CD4-positive, alpha-beta T cell treated with Interleukin-6 for 4 hours (primary cell): Measurements from ENCODE around the gene IKBIP.
A peak's percentile ranks its signal among the peaks of the same experiment; 100 is the strongest.
"Not testable (repeated sequence)": the region's sequence is repeated elsewhere in the genome, so short reads cannot be mapped to it uniquely, and the experiment has no call there.

Experiments
- DNase-seq: peaks from one replicate; pipeline ENCODE4 v3.0.0-alpha.2; 2020; ENCODE audit warnings: mixed read lengths

IKBIP gene, protein sequence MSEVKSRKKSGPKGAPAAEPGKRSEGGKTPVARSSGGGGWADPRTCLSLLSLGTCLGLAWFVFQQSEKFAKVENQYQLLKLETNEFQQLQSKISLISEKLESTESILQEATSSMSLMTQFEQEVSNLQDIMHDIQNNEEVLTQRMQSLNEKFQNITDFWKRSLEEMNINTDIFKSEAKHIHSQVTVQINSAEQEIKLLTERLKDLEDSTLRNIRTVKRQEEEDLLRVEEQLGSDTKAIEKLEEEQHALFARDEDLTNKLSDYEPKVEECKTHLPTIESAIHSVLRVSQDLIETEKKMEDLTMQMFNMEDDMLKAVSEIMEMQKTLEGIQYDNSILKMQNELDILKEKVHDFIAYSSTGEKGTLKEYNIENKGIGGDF

DNA sequence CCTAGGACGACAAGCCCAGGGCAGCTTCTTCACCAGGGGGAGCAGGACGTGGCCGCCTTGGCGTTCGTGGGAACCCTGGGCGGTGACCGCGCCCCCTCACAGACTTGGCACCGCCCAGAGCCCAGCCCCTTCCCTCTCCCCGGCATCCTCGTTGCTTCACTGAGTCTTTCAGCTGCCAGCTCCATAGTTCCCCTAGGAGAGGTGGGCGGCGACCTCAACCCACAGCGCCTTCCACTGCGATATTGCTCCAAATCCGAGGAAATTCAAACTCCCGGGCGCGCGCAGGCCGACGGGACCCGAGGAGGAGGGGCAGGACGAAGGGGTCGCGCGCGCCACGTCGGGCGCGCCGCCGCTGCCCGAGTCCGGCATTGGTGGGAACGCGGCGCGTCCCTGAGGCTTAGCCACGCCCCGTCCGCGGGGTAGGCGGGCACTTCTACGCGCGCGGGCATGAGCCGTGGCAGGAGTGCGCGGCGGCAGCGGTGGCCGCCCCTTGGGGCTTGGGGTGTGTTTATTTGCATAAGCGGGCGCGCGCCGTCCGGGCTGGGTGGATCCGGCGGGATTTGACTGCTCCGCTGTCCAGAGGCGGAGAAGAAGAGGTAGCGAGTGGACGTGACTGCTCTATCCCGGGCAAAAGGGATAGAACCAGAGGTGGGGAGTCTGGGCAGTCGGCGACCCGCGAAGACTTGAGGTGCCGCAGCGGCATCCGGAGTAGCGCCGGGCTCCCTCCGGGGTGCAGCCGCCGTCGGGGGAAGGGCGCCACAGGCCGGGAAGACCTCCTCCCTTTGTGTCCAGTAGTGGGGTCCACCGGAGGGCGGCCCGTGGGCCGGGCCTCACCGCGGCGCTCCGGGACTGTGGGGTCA, at the start of gene IKBIP, which contains the start of gene APAF1:
IKBIP (minus strand) TSS at position 77 of the 860 bp plus-strand sequence. CDS start 87 bp downstream, outside the sequence.
APAF1 (plus strand) TSS at position 579 of the 860 bp plus-strand sequence. CDS start 3,070 bp downstream, outside the sequence.
- DNase-seq: peak; percentile 98

DNA sequence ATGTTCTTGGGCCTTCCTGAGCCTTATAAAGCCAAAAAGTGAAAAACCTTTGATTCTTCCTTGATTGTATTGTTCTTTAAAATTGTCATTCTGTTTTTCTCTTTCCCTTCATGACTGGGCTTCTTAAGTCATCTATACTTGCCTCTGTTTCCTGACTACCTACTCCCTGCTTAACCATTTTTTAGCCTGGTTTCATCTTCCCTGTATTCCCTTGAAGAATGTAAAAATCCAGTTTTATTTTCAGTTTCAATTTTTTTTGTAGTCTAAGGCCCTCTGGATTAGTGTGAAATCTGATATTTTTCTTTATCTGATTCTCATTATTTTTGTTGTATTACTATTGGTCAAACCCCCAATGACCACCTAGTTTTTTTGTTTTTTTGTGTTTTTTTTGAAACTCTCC, 46.8 kb upstream of the IKBIP start:
- no peak for DNase-seq

DNA sequence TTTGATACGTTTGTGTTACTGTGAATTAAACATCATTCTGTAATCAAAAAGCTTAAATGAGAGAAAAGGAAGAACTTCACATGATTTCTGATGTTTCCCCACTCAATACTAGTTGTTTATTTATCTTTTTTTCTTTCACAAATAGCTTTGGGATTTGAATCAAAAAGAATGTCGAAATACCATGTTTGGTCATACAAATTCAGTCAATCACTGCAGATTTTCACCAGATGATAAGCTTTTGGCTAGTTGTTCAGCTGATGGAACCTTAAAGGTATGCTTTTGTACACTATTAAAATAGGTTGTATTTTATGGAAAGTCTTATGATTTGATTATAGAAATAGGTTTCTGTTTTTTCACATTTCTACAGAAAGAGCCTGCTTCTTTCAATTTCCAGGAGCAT, 42.0 kb upstream of the IKBIP start:
- DNase-seq: no peak

DNA sequence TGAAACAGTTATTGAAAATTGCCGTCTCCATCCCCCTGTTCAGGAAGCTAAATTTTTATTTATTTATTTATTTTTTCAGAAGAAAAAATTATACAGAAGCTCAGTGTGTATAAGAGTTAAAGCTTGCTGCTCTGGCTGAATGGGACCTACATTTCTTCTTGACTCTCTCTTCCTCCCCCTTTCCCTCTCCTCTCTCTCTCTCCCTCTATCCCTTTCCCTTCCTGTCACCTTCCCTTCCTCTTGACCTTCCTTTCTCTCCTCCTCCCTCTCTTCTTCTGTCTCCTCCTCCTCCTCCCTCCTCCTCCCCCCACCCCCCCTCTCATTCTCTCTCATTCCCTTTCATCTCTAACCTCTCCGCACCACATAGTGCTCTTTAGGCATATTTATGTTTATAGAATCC, 39.6 kb upstream of the IKBIP start:
- DNase-seq: no peak

DNA sequence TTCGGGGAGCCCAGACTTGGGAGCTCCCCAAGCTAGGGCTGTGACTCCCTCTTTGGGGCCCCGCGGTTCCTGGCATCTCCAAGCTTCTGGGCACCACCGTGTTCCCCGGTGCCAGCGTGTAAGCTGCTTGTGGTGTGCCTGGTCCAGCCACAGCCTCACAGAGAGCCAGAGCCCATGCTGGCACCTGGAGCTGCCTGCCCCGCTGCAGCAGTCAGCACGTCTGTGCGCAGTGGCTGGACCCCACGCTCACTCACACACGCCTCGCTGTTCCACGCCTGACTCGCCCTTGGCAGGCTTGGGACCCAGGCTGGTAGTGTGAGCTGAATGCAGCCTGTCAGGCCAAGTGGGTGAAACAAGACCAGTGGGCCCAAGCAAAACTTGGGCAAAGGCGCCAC, 35.0 kb upstream of the IKBIP start:
- DNase-seq: no peak

DNA sequence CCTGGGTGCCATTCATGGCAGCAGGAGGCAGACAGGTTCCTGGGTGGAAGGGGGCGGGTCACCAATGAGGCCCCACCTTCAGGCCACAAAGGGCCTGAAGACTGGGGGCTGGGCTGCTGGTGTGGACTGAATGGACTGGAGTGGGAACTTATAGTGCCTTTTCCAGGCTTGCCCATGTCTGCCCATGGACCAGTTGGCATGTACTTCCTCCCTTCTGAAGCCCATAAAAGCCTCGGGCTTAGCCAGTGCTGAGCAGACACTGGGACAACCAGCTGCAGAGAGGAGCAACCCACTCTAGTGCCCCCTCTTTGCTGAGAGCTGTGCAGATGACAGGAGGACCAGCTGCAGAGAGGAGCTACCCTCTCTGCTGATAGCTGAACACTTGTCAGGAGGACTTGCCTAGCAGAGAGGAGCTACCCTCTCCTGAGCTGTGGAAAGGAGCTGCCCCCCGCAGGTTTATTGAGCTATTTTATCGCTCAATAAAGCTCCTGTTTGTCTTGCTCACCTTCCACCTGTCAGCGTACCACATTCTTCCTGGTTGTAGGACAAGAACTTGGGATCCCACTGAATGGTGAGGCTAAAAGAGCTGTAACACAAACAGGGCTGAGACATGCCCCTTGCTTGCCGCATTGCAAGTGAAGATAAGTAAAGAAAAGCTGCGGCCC, 34.5 kb upstream of the IKBIP start:
- no peak for DNase-seq

DNA sequence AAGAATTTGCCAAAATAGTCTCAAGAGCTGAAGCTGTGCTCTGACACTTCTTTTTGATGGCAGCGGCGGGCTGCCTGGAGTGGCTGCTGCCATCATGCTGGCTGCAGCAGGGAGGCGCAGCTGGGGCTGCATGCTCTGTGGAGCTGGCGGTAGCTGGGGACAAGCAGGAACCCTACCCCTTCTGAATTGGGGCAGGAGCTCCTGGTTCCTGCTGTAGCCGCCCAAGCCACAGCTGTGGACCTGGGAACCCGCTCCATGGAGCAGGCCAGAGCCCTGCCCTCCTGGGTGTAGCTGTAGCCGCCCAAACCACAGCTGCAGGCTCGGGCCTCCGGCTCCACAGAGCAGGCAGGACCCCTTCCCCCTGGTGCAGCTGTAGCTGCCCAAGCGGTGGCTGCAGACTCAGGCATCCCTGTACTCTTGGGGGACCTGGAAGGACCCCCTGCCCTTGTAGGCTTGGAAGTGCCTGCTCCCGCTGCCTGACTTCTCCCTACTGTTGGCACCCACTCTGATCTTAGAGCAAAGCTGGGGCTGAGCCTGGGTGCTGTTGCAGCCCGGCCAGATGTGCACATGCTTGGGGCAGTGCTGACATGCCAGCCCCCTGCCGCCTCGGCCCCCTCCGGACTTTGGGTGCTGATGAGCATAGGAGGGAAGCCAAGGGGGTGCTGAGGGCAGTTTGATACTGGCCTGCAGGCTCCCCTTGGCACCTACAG, 33.8 kb upstream of the IKBIP start:
- DNase-seq: no peak

DNA sequence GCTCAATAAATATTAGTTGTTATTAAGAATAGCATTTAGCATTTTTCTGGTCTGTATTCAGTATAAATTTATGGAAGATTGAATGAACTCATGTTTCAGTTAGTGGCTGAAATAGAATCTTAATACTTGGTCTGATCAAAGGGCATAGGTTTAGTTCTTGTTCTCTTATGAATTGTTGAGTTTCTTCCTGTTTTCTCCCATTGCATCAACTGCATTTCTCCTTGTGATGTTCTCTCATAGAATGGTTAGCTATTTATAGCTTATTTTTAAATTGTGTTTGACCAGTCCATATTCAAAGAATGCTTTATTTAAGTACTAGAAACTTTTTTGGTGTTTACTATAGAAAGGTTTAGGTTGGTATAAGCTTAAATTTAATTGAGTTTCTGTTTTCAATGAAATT, 30.3 kb upstream of the IKBIP start:
- DNase-seq: no peak

DNA sequence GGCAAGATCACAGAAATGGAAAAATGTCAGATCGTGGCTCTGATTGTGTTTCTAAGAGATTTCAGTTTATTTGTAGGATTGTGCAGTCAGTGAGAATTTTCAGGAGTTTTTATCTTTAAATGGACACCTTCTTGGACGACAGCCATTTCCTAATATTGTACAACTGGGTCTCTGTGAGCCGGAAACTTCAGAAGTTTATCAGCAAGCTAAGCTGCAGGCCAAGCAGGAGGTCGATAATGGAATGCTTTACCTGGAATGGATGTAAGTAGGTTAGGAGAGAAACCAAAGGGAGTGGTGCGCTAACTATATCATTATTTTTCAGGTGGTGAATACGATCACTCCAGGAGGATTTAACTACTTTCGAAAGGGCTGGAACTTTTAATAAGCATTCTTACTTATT, 26.9 kb upstream of the IKBIP start:
- DNase-seq: no peak

DNA sequence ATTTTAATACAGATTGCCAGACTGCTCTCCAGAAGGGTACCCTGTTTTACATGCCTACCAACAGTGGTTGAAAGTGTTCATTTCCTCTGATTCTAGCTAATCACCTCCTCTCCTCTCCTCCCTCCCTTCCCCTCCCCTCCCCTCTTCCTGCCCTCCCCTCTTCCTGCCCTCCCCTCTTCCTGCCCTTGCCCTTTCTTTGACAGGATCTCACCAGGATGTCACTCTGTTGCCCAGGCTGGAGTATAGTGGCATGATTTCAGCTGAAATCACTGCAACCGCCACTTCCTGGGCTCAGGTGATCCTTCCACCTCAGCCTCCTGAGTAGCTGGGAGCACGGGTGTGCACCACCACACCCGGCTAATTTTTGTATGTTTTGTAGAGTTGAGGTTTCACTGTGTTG, 25.2 kb upstream of the IKBIP start:
- DNase-seq: peak; percentile 8

DNA sequence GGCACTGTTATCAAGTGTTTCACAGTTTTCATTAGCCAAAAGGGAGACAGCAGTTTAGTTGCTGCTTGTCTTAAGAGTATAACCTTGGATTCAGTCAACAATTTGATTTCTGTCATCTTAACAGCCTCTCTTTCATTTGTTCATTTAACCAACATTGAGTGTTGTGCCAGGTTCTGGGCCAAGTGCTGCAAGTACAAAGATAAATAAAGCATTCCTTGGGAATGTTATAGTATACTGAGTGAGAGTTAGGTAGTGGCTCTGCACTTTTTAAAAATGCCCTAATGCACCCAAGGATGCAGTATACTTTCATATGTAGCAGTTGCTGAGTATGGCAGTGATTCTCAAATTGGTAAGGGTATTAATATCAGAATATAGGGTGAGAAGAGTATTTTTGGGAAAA, 15.9 kb upstream of the IKBIP start:
- no peak for DNase-seq

DNA sequence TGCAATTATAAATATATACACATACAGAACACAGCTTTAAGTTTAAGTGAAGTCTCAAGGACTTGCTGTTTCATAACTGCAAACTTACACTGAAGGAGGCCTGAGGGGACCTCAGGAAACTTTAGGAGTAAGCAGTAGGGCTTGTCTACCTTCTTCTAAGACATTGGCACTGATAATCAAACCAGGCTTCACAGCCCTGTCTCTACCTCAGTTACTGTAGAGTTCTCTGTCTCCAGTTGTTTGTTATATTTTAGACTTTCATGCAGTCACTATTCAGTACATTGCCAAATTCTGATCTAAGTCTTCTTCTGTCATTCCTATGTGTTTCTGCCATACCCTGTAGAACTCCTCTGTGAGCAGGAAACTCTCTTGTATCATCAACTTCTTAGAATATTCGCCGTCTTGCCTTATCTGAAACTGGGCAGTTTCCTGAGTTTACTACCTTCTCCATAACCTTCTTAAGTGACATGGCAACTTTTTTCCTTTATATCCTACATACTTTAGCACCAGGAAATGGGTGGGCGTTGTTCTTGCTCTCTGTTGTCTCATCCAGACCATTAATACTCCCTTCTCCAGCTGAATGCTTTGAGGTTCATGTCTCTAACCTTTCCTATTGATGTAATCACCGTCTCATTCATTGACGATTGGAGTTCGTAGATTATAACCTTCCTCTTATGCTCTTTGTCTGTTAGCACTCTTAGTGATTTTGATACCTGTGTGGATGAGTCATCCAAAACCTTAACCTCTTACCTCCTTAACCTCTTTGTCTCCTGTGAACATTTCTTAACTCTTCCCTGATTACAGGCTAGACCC, 11.9 kb upstream of the IKBIP start:
- DNase-seq: no peak

DNA sequence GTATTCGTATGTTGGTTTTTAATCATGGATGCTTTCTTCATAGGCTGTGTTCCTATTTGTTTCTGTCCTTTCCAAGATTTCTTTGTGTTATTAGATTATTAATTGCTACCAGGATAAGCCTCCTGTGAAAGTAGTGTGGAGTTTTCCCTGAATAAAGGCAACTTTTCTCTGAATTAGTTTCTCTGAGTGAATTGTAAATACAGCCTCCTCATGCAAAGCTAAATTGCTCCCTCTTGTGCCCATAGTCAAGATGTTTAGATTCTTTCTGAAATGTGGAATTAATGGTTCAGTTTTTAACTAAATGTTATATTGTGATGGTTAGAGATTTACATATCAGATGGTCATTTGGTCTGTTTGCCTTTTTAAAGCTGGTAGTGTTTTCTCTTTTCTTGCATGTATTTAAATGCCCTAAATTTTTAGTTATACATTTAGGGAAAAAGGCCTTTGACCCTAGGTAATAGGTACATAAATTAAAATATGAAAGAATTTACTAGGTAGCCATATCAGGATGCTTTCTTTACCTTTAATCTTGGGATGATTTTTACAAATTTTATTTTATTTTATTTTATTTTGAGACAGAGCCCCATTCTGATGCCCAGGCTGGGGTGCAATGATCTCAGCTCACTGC, 9.4 kb upstream of the IKBIP start:
- DNase-seq: peak; percentile 24

DNA sequence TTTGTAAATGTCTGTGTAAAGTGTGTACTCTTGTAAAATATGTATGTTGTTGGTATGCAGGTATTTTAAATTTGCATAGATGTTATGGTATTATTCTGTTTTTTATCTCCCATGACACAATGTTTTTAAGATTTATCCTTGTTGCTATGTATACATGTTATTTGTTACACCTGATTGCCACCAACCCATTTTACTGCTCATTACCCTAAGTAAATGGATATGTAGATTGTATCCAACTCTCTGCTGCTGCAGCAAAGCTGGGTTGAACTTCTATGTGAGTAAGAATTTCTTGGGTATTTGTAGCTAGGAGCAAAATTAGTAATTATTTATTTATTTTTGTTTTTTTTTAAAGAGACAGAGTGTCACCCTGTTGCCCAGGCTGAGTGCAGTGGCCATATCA, 6.7 kb upstream of the IKBIP start:
- no peak for DNase-seq

DNA sequence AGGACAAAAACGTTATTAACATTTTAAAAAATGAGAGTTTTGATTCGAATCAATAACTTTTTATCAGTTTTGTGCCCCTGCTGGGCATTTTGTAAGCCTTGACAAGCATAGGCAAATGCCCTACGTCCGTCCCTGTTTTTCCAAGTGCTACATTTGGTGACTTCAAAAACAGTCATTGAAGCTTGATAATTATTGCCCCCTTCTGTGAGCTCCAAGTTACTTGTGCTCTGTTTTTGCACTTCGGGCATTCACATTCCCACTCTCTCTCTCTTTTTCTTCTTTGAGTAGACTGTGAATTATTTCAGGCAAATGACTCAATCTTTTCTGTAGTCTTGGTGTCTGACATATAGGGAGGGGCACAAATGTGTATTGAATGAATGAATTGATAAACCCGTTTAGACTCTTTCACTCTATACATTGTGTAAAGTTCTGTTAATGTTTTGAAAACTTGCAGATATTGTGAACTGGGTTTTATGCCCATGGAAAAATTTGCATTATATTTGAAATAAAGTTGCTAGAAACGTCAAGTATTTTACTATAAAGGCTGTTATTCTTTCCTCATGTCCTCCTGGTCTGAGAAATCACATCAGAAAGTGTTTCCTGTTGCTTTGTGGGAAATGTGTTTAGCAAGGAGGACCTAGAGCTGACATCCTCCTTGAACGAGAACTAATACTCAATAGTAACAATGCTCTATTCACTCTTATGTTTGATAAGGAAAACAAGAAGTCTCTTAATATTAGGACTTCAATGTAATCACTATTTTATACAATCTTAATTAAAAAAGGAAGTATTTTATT, 1.9 kb upstream of the IKBIP start:
- DNase-seq: no peak

DNA sequence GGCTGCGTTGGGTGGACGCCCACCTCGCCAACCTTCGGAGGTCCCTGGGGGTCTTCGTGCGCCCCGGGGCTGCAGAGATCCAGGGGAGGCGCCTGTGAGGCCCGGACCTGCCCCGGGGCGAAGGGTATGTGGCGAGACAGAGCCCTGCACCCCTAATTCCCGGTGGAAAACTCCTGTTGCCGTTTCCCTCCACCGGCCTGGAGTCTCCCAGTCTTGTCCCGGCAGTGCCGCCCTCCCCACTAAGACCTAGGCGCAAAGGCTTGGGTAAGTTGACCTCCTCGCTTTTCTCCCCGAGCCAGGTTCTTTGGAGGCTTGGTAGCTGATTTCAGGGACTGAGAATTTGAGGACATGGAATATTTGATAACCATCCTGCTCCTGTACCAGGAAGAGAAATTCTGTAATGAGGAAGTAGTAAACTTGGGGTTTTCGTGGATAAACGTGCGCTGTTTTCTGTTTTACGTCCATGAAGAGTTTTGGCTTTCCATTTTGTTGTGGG, 1.0 kb upstream of the IKBIP start:
- DNase-seq: no peak

DNA sequence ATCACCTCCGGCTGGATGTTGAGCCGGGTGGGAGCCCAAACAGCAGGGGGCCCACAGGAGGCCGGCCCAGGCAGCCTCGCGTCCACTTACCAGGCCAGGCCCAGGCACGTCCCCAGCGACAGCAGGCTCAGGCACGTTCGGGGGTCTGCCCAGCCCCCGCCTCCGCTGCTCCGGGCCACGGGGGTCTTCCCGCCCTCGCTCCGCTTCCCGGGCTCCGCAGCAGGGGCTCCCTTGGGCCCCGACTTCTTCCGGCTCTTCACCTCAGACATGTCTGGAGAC, 216 bp downstream of the IKBIP start:
- no peak for DNase-seq

DNA sequence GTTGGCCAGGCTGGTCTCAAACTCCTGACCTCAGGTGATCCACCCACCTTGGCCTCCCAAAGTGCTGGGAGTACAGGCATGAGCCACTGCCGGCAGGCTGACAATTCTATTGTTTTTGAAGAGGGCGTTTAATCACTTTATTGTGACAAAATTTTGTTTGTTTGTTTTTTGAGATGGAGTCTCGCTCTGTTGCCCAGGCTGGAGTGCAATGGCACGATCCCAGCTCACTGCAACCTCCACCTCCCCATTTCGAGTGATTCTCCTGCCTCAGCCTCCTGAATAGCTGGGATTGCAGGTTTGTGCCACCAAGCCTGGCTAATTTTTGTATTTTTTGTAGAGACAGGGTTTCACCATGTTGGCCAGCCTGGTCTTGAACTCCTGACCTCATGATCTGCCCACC, 1.8 kb downstream of the IKBIP start:
- DNase-seq: not testable (repeated sequence)

DNA sequence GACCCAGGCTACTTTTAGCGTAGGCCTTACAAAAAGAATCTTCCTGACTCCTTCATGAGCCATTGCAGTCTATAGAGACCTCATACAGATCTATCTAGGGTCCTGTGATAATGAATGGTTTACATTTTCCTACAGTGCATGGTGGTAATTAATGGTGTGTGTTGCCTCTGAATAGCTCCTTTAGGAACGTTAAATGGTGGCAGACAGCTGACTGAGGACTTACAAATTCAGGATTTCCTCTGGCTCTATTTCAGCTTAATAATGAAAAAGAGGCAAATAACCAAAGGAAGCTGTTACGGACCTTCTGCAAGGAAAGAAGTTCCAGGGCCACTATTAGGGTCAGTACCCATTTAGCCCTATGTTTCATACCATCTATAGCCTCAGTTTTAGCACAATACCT, 5.1 kb downstream of the IKBIP start:
- DNase-seq: no peak

DNA sequence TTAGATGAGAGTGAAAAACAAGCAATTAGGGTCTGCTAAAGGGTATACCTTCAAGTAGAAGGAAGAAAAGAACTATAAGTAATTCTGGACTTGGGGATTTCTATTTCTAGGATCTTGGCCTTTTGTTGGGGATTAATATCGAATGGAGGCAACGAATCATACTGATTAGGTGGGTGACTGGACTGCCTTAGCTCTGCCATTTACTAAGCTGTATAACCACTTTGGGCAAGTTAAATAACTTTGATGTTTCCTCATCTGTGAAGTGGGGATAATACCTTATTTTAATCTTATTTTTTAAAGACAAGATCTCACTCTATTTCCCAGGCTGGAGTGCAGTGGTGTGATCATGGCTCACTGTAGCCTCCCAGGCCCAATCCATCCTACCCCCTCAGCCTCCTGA, 6.6 kb downstream of the IKBIP start:
- no peak for DNase-seq

DNA sequence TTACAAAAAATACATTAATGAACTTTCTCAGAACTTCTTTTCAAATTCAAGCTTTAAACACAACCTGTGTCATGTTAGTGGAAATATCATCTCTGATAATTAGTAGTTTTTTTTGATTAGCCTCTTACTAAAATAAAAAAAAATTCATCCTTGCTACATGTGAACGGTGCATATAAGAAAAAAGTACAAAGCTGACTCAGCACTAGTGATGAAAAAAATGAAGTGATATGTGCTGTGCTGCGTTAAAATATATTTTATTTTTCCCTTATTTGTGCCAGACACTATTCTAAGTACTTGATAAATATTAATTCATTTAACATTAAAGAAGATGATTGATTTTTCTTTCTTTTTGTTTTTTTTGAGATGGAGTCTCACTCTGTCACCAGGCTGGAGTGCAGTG, 7.5 kb downstream of the IKBIP start:
- DNase-seq: no peak
